Mammary epithelial cell (primary cell): ENCODE results near the gene RNF138.

Experiments used
- CTCF ChIP-seq, 2 donors: IDR thresholded peaks in 1 of 2; conservative IDR thresholded peaks in 1 of 2; 2 replicates each; pipeline ENCODE4 v1.5.1; 2011 to 2012; ENCODE audit warnings: inconsistent platforms in 2 of 2, low read length in 2 of 2, mild to moderate bottlenecking in 2 of 2, control low read depth in 1 of 2, low read depth in 1 of 2; ENCODE audit not compliant: insufficient read depth in 1 of 2; ENCODE audit errors: extremely low read depth in 1 of 2
- EZH2 ChIP-seq: IDR thresholded peaks from 2 replicates; pipeline ENCODE4 v1.6.1; 2012; ENCODE audit warnings: low read length, inconsistent platforms, borderline replicate concordance

DNA sequence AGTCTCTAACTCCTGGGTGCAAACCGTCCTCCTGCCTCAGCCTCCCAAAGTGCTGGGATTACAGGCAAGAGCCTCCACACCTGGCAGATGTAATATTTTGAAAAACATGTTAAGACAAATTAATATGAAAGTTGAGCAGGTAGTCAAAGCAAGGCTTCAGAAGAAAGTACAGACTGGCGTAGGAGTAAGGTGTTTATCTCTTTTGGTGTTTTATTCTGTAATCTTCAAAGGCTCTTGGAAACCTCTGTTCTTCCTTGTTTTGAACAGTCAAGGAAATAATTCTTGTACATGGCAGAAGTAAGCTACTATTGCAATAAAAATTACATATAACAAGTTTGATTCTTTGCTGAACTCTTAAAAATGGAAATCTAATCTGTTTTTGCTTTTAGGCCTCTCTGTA lies 5.3 kb downstream of the RNF138 start:
- TF ChIP-seq CTCF (conservative IDR thresholded peaks at IDR 0.05 in 1 of 2, IDR thresholded peaks at IDR 0.05 in 1 of 2; ENCODE audit: extremely low read depth in 1 of 2, insufficient read depth in 1 of 2, low read depth in 1 of 2, low read length in 2 of 2) (no peak), EZH2 (no peak)
